HEK293T (cell line): ENCODE measurements around the gene FARP2.
"Not testable (repeated sequence)": the region's sequence is repeated elsewhere in the genome, so short reads cannot be mapped to it uniquely, and the experiment has no call there.

ENCODE experiments used
- CTCF ChIA-PET: fragments of 350-600 bp; formaldehyde crosslinking; extraction: SDS; loops from one replicate; lab custom pipeline; 2021; ENCODE audit warnings: antibody characterized with exemption, inconsistent platforms; lab: Yijun Ruan, JAX
- POLR2A ChIA-PET: fragments of 350-600 bp; formaldehyde crosslinking; extraction: SDS; loops from one replicate; lab custom pipeline; 2020; ENCODE audit warnings: antibody characterized with exemption, inconsistent platforms; lab: Yijun Ruan, JAX
- DNase-seq: peaks from one replicate; pipeline ENCODE4 v3.0.0; 2012; ENCODE audit warnings: mixed read lengths; ENCODE audit errors: extremely low spot score
- ARNT ChIP-seq: fragments of 450-650 bp; IDR thresholded peaks from 2 replicates; pipeline ENCODE4 v1.6.1; 2017; ENCODE audit warnings: mild to moderate bottlenecking
- BHLHE40 ChIP-seq: fragments of 450-650 bp; IDR thresholded peaks from 2 replicates; pipeline ENCODE4 v1.6.1; 2016; ENCODE audit warnings: mild to moderate bottlenecking, moderate library complexity, borderline replicate concordance
- CTBP1 ChIP-seq: fragments of 450-650 bp; IDR thresholded peaks from 2 replicates; pipeline ENCODE4 v1.6.1; 2016; ENCODE audit warnings: borderline replicate concordance
- ELF4 ChIP-seq: fragments of 450-650 bp; IDR thresholded peaks from 2 replicates; pipeline ENCODE4 v1.6.1; 2017; ENCODE audit warnings: antibody characterized with exemption
- FOXA1 ChIP-seq: fragments of 450-650 bp; IDR thresholded peaks from 2 replicates; pipeline ENCODE4 v1.6.1; 2016; ENCODE audit warnings: mild to moderate bottlenecking
- FOXK2 ChIP-seq: fragments of 450-650 bp; IDR thresholded peaks from 2 replicates; pipeline ENCODE4 v1.6.1; 2016; ENCODE audit warnings: mild to moderate bottlenecking
- FOXM1 ChIP-seq: fragments of 450-650 bp; IDR thresholded peaks from 2 replicates; pipeline ENCODE4 v1.6.1; 2017; ENCODE audit warnings: mild to moderate bottlenecking, borderline replicate concordance
- HDGF ChIP-seq: fragments of 450-650 bp; IDR thresholded peaks from 2 replicates; pipeline ENCODE4 v1.6.1; 2017; ENCODE audit warnings: antibody characterized with exemption, borderline replicate concordance
- L3MBTL2 ChIP-seq: fragments of 450-650 bp; conservative IDR thresholded peaks from 2 replicates; pipeline ENCODE4 v1.6.1; 2016; ENCODE audit warnings: mild to moderate bottlenecking
- LEF1 ChIP-seq: fragments of 450-650 bp; IDR thresholded peaks from 2 replicates; pipeline ENCODE4 v1.6.1; 2017; ENCODE audit warnings: mild to moderate bottlenecking, borderline replicate concordance
- NFRKB ChIP-seq: fragments of 450-650 bp; IDR thresholded peaks from 2 replicates; pipeline ENCODE4 v1.6.1; 2016; ENCODE audit warnings: mild to moderate bottlenecking, moderate library complexity
- SP1 ChIP-seq: fragments of 450-650 bp; IDR thresholded peaks from 2 replicates; pipeline ENCODE4 v1.6.1; 2017
- SUZ12 ChIP-seq: fragments of 450-650 bp; IDR thresholded peaks from 2 replicates; pipeline ENCODE4 v1.6.1; 2016; ENCODE audit warnings: mild to moderate bottlenecking
- TARDBP ChIP-seq: fragments of 450-650 bp; IDR thresholded peaks from 2 replicates; pipeline ENCODE4 v1.6.1; 2016
- ZNF384 ChIP-seq: fragments of 450-650 bp; IDR thresholded peaks from 2 replicates; pipeline ENCODE4 v1.6.1; 2016
- TF ChIP-seq, protein P1 (sequence below): fragments of 450-650 bp; IDR thresholded peaks from 2 replicates; pipeline ENCODE4 v1.6.1; 2016

FARP2 gene

GRCh38 chr2:241413929-241414580 lies 58.0 kb downstream of the FARP2 start:
- no peak for TF ChIP-seq FOXK2
- TF ChIP-seq SUZ12, result no peak
- TF ChIP-seq CTBP1, result no peak
- no peak for TF ChIP-seq BHLHE40
- no peak for TF ChIP-seq NFRKB
- TF ChIP-seq ARNT, result no peak
- TF ChIP-seq ELF4, result no peak
- no peak for TF ChIP-seq TARDBP
- POLR2A ChIA-PET, result no interaction called here
- CTCF ChIA-PET, result no interaction called here
- DNase-seq, result no peak

GRCh38 chr2:241415196-241415595 lies 59.1 kb downstream of the FARP2 start:
- ChIA-PET CTCF (interaction anchor here (0.6 kb wide), 1 partner anchor 29 kb away, joined by 6 read pairs; no protein-coding TSS in a partner anchor), POLR2A (no interaction called here)
- no peak for DNase-seq
- TF ChIP-seq, protein P1, sequence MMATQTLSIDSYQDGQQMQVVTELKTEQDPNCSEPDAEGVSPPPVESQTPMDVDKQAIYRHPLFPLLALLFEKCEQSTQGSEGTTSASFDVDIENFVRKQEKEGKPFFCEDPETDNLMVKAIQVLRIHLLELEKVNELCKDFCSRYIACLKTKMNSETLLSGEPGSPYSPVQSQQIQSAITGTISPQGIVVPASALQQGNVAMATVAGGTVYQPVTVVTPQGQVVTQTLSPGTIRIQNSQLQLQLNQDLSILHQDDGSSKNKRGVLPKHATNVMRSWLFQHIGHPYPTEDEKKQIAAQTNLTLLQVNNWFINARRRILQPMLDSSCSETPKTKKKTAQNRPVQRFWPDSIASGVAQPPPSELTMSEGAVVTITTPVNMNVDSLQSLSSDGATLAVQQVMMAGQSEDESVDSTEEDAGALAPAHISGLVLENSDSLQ, result no peak
- TF ChIP-seq ARNT, result no peak
- no peak for TF ChIP-seq FOXM1

- no peak for DNase-seq
- ChIA-PET POLR2A (no interaction called here), CTCF (no interaction called here)
- TF ChIP-seq FOXA1, result no peak
- TF ChIP-seq ZNF384, result no peak
- TF ChIP-seq, protein P1, result no peak
Measured at GRCh38 chr2:241417626-241418025, 61.5 kb downstream of the FARP2 start.

DNA sequence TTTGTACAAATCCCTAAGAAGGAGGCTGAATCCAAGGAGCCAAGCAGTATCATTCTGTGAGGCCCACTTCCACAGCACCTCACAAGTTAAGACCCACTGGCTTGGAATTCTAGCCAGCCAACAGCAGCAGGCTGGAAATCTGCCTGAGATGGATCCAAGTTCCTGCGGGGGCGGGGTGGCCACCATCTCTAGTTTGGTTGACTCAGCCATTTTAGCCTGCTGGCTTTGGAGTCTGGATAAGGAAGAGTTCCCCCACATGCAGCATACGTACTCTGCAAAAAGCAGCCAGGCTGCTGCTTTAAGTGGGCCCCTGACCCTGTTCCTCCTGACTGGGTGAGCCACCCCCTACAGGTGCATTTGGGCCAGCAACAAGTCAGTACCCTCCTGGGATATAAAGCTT lies 65.2 kb downstream of the FARP2 start:
- POLR2A ChIA-PET, result no interaction called here
- TF ChIP-seq LEF1 (no peak), ZNF384 (no peak), TARDBP (no peak), FOXM1 (no peak), CTBP1 (no peak)
- CTCF ChIA-PET, result no interaction called here
- no peak for DNase-seq

GRCh38 chr2:241421942-241422341 lies 65.9 kb downstream of the FARP2 start:
- CTCF ChIA-PET, DNase-seq, POLR2A ChIA-PET: not testable (repeated sequence)

DNA sequence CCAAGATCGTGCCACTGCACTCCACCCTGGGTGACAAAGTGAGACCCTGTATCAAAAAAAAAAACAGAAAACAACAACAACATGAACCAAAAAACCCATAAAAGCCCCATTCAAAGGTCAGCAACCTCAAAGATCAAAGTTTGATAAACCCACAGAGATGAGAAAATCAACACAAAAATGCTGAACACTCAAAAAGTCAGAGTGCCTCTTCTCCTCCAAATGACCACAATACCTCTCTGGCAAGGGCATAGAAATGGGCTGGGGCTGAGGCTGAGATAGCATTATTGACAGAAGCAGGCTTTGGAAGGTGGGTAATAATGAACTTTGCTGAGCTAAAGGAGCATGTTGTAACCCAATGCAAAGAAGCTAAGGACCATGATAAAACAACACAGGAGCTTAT lies 66.3 kb downstream of the FARP2 start:
- TF ChIP-seq FOXM1 (no peak), ARNT (no peak), BHLHE40 (no peak), NFRKB (no peak), L3MBTL2 (no peak), SP1 (no peak), TARDBP (no peak), ELF4 (no peak), HDGF (no peak), CTBP1 (no peak), ZNF384 (no peak), FOXA1 (no peak), LEF1 (no peak), SUZ12 (no peak), FOXK2 (no peak)
- TF ChIP-seq, protein P1, result no peak
- ChIA-PET CTCF (no interaction called here), POLR2A (no interaction called here)
- no peak for DNase-seq

DNA sequence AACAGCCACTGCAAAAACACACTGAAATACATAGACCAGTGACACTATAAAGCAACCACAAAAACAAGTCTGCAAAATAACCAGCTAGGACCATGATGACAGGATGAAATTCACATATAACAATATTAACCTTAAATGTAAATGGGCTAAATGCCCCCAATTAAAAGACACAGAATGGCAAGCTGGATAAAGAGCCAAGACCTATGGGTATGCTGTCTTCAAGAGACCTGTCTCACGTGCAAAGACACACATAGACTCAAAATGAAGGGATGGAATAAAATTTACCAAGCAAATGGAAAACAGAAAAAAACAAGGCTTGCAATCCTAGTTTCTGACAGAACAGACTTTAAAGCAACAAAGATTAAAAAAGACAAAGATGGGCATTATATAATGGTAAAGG lies 67.4 kb downstream of the FARP2 start:
- CTCF ChIA-PET, POLR2A ChIA-PET, DNase-seq: not testable (repeated sequence)

GRCh38 chr2:241425368-241425767 lies 69.3 kb downstream of the FARP2 start:
- ChIA-PET POLR2A (no interaction called here), CTCF (no interaction called here)
- TF ChIP-seq ELF4, result no peak
- TF ChIP-seq, protein P1, result no peak
- no peak for TF ChIP-seq SUZ12
- no peak for TF ChIP-seq NFRKB
- TF ChIP-seq FOXK2, result no peak
- TF ChIP-seq ARNT, result no peak
- TF ChIP-seq CTBP1, result no peak
- no peak for TF ChIP-seq HDGF
- no peak for DNase-seq
